22Rv1 (cell line): ENCODE results near the gene LAMC1.

Experiments used
- ZFX ChIP-seq: fragments of 450-650 bp; IDR thresholded peaks from 2 replicates; pipeline ENCODE4 v1.6.1; 2017; ENCODE audit warnings: antibody characterized with exemption, borderline replicate concordance
- TF ChIP-seq, protein P1 (sequence below): fragments of 450-650 bp; IDR thresholded peaks from 2 replicates; pipeline ENCODE4 v1.5.1; 2017; ENCODE audit warnings: mild to moderate bottlenecking

DNA sequence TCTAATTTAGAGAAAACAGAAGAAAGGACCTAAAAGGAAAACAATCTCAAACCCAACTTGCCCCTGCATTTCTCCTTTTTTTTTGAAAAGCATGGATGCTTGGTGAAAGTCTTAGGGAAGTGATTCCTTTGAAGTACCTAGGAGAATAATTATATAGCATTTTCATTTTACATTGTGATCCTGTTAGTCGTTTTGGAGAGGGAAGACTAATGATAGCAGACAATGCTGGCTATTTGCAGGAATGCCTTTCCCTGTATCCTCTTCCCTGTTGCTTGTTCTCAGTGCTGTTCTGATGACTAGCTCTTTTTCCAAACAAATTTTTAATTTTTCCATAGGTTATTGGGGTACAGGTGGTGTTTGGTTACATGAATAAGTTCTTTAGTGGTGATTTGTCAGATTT, 53.9 kb downstream of the LAMC1 start:
- TF ChIP-seq, protein P1, sequence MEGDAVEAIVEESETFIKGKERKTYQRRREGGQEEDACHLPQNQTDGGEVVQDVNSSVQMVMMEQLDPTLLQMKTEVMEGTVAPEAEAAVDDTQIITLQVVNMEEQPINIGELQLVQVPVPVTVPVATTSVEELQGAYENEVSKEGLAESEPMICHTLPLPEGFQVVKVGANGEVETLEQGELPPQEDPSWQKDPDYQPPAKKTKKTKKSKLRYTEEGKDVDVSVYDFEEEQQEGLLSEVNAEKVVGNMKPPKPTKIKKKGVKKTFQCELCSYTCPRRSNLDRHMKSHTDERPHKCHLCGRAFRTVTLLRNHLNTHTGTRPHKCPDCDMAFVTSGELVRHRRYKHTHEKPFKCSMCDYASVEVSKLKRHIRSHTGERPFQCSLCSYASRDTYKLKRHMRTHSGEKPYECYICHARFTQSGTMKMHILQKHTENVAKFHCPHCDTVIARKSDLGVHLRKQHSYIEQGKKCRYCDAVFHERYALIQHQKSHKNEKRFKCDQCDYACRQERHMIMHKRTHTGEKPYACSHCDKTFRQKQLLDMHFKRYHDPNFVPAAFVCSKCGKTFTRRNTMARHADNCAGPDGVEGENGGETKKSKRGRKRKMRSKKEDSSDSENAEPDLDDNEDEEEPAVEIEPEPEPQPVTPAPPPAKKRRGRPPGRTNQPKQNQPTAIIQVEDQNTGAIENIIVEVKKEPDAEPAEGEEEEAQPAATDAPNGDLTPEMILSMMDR = no peak
- TF ChIP-seq ZFX = no peak
